Esophagus (tissue), 2 donors: ENCODE data around the gene FAM163A. TPM values are rescaled to one million over a fixed set of nuclear protein-coding genes. Genes with fewer than 3 reads are reported as not detected.

Source experiments
- H3K27ac ChIP-seq, 2 donors: one replicate each; pipeline ENCODE4 v1.5.1; 2013; ENCODE audit warnings: low read depth in 2 of 2, mild to moderate bottlenecking in 2 of 2, inconsistent platforms in 1 of 2, low read length in 1 of 2, moderate library complexity in 1 of 2
- H3K27me3 ChIP-seq, 2 donors: one replicate each; pipeline ENCODE4 v1.6.1; 2013; ENCODE audit warnings: low read length in 2 of 2, control low read depth in 1 of 2, mild to moderate bottlenecking in 1 of 2; ENCODE audit not compliant: insufficient read depth in 2 of 2, control insufficient read depth in 1 of 2
- H3K36me3 ChIP-seq, 2 donors: one replicate each; pipeline ENCODE4 v1.6.1; 2013; ENCODE audit warnings: low read length in 1 of 2; ENCODE audit not compliant: control insufficient read depth in 2 of 2, insufficient read depth in 2 of 2
- H3K4me1 ChIP-seq, 2 donors: one replicate each; pipeline ENCODE4 v1.6.1; 2013; ENCODE audit warnings: low read length in 1 of 2; ENCODE audit not compliant: control insufficient read depth in 2 of 2, insufficient read depth in 2 of 2
- H3K4me3 ChIP-seq, 2 donors: one replicate each; pipeline ENCODE4 v1.5.1; 2013; ENCODE audit warnings: low read length in 2 of 2, mild to moderate bottlenecking in 2 of 2, low read depth in 1 of 2, moderate library complexity in 1 of 2
- H3K9me3 ChIP-seq, 2 donors: one replicate each; pipeline ENCODE4 v1.6.1; 2013; ENCODE audit warnings: mild to moderate bottlenecking in 2 of 2, low read depth in 1 of 2, low read length in 1 of 2, moderate library complexity in 1 of 2; ENCODE audit not compliant: control insufficient read depth in 2 of 2, insufficient read depth in 1 of 2
- whole genome bisulfite sequencing, 2 donors: extraction: QIAGEN DNeasy Blood & Tissue Kit; methylation state at CpG; one replicate each; pipeline ENCODE4 v1.1.7; 2013; 5-methylcytosine and 5-hydroxymethylcytosine counted together
- polyA plus RNA-seq, 2 donors: library from polyadenylated mRNA; stranded (reverse); fragments of 200-250 nt; gene quantifications; one replicate each; pipeline ENCODE4 v1.2.3, GENCODE V29; 2013
- donor health status: healthy with polysubstance abuse.
- donor health status: Bipolar disorder and iron deficiency.

The FAM163A gene
- polyA plus RNA-seq, 2 donors, result 0.01 TPM; not detected in 1

DNA sequence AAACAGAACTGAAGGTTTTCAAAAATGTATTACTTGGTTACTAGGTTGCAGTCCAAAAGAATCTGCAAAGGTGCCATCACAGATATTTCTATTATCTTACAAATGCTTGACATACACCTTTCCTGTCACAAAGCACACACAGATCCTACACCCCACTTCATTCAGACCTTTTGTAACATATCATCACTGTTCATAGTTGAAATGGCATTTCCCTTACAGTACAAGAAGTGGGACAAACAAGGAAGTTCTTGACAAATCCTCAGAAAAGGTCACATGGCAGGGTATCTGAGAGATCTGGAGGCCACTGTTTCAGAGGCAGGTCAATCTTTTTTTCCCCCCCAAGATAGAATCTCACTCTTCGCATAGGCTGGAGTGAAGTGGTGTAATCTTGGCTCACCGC is 113.2 kb downstream of the FAM163A start:
- H3K36me3 ChIP-seq, result peaks cover 0 to 4% of the 10 kb centered on the region in 2 donors

DNA sequence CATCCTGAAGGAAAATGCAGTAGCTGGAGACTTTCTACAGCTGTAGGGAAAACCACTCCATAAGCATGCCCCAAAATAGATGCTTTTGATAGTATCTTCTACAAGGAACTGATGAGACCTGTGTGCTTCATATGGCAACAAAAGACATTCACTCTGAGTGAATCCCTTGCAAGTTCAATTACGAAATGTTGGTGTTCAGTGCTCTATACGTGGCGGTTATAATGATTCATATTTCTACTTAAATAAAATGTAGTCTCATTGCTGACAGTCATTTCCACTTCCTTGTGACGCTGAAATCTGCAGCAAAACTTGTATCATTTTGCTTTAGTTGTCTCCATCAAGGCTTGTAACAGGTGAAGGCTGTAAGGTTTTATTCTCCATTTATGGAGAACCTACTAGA is 113.9 kb downstream of the FAM163A start:
- H3K36me3 ChIP-seq, result peaks cover 0 to 4% of the 10 kb centered on the region in 2 donors

More for the DNA sequence above, 113.2 kb downstream of the FAM163A start:
- Histone ChIP-seq H3K4me3 (no peak overlapping the region), H3K4me1 (no peaks in the 10 kb centered on the region), H3K27me3 (no peaks in the 10 kb centered on the region), H3K27ac (no peak overlapping the region), H3K9me3 (no peaks in the 10 kb centered on the region)
- 95 to 97% methylated on average over 2 of the region's 2 CpGs for WGBS, 2 donors

DNA sequence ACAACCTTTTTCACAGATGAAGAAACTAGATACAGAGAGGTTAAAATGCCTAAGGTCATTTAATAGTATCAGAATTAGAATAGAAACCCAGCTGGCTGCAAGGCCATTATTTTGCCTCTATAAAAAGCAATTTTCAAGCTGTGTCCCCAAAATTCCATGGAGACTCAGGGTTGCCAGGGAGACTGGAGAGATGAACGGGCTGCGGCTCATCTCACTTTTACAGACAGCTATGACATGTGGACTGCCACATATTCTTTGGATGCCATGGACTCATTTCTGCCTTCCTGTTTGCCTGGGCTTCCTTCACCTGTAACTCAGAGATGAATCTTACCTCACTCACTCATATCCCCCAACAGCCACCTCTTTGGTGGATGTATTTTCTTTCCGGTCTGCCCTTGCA is 117.6 kb downstream of the FAM163A start:
- no peaks in the 10 kb centered on the region for H3K9me3 ChIP-seq
- no peak overlapping the region for H3K4me3 ChIP-seq
- no peaks in the 10 kb centered on the region for H3K27me3 ChIP-seq
- no peaks in the 10 kb centered on the region for H3K4me1 ChIP-seq
- no peak overlapping the region for H3K27ac ChIP-seq
- 87 to 89% methylated on average over 3 of the region's 3 CpGs for WGBS, 2 donors
- peaks cover 12 to 17% of the 10 kb centered on the region in 2 donors for H3K36me3 ChIP-seq

More for the DNA sequence above, 113.9 kb downstream of the FAM163A start:
- Histone ChIP-seq H3K27me3 (no peaks in the 10 kb centered on the region), H3K4me3 (no peak overlapping the region), H3K27ac (no peak overlapping the region), H3K9me3 (no peaks in the 10 kb centered on the region), H3K4me1 (no peaks in the 10 kb centered on the region)
- WGBS, 2 donors, result 92 to 93% methylated on average over 4 of the region's 4 CpGs

DNA sequence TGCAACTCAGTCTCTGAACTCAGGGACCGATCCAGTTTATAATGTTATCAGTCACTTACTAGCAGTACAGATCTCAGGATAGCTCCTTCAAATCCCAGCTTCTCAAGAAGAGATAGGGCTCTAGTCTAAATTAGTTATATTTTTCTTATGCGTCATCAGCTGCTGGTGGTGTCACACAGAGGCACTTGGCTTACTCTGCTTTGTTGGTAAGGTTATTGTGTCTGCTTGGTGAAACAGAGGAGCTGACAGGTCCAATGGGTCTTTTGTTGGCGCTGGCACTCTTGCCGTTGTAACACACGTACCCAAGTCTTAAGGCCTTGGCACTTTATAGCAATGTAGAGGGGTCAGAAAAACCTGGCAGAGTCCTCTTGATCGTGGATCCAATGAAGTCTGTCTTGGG is 122.3 kb downstream of the FAM163A start:
- no peaks in the 10 kb centered on the region for H3K9me3 ChIP-seq
- 93 to 95% methylated on average over 6 of the region's 6 CpGs for whole genome bisulfite sequencing, 2 donors
- peaks cover 16 to 18% of the 10 kb centered on the region in 2 donors for H3K36me3 ChIP-seq
- no peak overlapping the region for H3K27ac ChIP-seq
- H3K4me1 ChIP-seq, result no peaks in the 10 kb centered on the region
- no peaks in the 10 kb centered on the region for H3K27me3 ChIP-seq
- H3K4me3 ChIP-seq, result no peak overlapping the region

Other genes starting within 250 kb of the FAM163A start
- not detected for gene NPHS2, start 167.3 kb upstream of the FAM163A start, polyA plus RNA-seq
- under 1 TPM; 0.48 to 0.71 TPM for gene TDRD5, start 151.5 kb upstream of the FAM163A start, polyA plus RNA-seq
- gene TOR1AIP2, start 134.5 kb downstream of the FAM163A start, polyA plus RNA-seq, result 10 to 100 TPM in 1 of 2 donors, 1 to 10 TPM in 1; 8.1 to 20.6 TPM
- 10 to 100 TPM; 13.8 to 19.5 TPM for gene TOR1AIP1, start 139.0 kb downstream of the FAM163A start, polyA plus RNA-seq
- 1 to 10 TPM; 5.0 to 5.2 TPM for gene CEP350, start 211.5 kb downstream of the FAM163A start, polyA plus RNA-seq